Amygdala (tissue), 56 donors: ENCODE data around the gene SSC4D.

Experiments used
- DNase-seq, 56 donors: peaks; one replicate each; lab custom pipeline; 2025; lab: John Stamatoyannopoulos, UW

Gene SSC4D

DNA sequence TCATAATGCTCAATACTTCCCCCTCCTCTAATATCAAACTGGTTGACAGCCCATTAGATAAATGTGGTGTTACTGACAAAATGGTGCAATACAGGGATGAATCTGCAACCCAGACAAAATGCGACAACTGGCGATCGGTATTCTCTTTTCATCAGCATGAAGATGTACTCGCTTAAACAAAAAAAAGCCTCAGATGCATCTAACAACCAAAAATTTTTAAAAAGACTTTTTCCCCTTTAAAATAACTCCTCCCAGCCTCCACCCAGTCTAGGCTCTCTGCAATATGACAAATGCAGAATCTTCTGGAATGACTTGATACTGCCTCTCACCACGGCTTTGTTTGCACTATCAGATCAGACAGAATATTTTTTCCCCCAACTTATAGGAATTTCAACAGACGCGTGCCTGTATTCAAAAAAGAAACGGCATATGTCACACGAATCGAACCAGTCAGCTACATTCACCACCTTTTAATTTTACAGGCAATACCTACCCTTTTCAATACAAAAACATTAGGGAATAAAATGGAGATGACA is 52.0 kb downstream of the SSC4D start:
- DNase-seq = no peak

DNA sequence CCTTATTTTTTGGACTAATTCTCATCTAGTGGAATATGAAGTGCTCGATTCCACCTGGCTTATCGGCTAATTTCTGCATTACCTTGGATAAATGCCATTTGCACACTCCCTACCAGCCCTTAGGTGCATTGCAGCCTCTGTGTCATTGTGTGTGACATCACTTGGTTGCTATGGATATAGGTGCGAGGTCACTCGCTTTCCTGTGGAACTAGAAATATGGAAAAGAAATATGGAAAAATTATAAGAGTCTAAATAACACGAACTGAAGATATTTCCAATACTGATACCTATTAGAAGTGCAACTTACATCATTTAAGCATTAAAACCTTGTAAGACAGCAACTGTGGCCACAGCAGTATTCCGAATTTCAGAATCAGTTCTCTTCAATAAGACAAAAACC is 52.7 kb downstream of the SSC4D start:
- peak in 2 of 56 donors; percentile 7 to 34 for DNase-seq

DNA sequence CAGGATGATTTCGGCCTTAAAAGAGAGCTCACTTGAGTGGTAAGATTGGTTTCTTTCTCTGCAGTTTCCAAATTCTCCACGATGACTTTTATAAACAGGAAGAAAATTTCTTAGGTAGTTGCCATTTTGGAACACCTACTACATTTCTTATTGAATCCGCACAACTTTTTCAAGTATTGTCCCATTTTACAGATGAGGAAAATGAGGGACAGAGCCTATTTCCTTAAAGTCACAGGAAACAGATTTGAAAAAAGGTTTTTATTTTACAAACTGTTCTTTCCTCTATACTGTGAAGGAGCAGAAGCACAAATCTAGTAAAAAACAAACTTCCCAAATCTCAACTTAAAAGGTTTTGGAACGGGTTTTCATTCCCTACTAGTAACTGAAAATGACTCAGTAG is 53.4 kb downstream of the SSC4D start:
- no peak for DNase-seq

DNA sequence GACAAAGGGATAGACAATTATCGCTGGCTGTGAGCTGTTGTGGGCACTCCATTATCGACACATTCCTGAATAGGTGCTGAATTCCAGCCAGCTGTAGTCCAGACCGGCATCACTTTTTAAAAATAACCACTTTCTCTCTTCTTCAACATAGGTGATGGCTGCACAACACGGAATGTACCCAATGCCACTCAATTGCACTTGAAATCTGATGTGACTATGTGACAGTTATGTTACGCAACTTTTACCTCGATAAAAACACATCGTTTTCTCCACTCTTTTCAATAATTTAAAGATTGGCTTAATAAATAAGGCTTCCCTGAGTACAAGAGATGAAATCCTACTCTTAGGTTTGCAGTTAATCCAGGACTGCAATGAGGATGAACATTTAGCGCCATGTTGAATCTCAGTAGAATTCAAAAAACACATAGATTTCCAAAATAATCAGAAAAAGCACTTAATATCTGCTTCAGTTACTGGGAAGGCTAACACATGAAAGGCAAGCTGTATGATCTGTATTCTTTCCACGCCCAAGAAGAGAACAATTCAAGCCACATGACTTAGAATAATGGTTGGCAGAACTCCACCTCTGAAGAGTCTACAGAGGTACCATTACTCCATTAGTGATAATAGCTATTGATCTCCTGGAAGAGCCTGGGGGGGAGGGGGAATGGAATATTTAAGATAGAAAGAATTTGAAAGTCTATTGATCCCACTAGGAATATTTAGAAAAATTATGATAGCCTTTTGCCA is 54.3 kb downstream of the SSC4D start:
- DNase-seq = peak in 5 of 56 donors; percentile 8 to 61 (median 18)

DNA sequence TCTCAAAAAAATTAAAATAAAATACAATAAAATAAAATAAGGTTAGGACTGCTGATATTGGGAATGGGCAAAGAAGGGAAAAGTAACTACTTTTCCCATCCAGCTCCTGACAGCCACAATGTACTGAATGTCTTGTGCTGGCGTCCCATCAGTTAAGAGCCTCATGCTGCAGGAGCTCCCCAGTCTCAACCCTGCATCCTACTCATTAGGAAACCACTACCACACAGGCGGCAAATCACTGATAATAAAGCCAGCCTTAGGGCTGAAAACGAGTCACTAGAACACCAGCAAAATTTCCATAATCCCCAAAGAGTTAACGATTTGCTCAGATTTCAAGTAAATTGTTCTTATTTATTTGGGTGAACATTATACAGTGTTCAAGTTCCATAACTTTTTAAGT is 55.0 kb downstream of the SSC4D start:
- peak in 1 of 56 donors; percentile 8 for DNase-seq

DNA sequence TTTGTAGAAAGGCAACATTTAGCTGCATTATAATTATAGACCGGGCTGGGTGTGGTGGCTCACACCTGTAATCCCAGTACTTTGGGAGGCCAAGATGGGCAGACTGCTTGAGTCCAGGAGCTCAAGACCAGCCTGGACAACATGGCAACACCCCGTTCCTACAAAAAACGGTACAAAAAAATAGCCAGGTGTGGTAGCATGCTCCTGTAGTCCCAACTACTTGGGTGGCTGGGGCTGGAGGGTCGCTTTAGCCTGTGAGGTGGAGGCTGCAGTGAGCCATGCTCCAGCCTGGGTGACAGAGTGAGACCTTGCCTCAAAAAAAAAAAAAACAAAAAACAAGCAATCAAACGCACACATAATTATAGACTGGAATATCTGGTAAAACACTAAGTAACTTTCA is 55.8 kb downstream of the SSC4D start:
- no peak for DNase-seq

DNA sequence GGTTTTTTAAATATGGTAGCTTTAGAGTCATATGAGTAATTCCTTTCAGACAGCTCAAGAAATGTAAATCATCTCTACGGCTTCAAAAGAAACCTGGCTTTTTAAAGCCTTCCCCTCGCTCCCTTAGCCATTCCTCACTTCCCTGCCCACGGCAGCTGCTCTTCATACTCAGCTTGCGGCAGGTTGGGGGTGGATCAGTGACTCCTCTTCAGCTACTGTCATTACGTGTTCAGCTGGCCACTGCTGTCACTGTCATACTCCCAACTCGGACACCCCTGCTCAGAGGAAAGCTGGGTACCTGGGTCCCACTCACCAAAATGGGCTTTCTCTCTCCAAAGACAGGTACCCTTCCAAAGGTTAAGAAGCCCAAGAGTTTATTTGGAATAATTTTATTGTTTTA is 57.3 kb downstream of the SSC4D start:
- no peak for DNase-seq

DNA sequence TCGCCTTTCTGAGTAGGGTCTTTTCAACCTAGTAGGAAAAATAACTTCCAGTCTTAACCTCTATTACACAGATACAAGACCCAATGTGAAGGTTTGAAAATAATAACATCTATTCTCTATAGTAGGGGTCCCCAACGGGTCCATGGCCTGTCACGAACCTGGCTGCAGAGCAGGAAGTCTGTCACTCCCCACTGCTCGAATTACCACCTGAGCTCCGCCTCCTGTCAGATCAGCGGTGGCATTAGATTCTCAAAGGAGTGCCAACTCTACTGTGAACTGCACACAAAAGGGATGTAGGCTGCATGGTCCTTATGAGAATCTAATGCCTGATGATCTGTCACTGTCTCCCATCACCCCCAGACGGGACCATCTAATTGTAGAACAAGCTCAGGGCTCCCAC is 58.1 kb downstream of the SSC4D start:
- DNase-seq = no peak

DNA sequence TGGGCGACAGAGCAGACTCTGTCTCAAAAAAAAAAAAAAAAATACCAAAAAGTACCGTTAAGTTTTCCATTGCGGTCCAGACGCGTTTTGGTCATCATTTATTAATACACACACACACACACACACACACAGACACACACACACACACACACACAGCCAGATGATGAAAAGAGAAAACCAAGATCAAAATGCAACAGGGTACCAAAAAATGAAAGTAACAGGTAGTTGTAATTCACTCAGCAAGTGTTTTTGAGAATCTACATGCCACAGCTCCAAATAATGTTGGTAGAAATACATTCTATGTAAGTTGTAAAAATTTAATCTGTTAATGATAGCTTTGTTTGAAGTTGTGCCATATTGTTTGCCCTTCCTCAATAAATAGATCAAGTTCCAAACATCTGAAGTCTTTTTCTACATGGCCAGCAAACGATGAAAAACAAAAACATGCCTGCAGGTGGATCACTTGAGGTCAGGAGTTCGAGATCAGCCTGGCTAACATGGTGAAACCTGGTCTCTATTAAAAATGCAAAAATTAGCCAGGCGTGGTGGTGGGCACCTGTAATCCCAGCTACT is 60.1 kb downstream of the SSC4D start:
- DNase-seq = no peak

DNA sequence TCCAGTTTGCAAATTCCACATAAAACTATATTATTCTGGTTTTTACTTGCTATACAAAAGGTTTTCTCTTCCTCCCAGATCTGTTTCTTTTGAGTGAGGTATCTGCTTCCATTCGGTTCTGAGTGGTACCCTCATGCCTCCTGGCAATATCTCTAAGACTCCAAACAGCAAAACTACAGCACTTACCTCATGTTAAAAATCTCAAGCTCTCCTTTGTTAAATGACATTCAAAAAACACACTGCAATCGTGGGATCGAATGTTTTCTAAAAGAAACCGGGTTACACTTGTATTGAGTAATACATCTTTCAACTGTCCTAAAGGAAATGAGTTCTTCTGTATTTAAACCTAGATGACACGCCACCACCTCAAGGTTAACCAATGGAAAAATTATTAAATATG is 61.8 kb downstream of the SSC4D start:
- DNase-seq = no peak

DNA sequence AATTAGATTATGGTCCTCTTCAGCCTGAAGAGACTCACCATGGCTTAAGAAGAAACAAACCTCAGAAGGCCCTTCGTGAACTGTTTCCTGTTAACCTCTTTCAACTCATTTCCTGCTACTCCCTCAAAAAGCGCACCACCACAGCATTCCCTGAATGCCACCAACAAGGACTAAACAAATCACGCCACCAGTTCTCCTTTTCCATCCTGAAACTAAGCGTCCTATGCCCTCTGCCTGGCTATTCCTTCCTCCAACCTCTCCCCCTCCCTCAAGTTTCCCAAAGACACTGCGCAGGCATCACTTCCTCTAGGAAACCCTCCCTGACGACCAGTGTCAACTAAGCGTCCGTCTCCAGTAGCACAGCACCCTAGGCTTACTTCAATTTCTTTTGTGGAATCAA is 62.7 kb downstream of the SSC4D start:
- DNase-seq = no peak

DNA sequence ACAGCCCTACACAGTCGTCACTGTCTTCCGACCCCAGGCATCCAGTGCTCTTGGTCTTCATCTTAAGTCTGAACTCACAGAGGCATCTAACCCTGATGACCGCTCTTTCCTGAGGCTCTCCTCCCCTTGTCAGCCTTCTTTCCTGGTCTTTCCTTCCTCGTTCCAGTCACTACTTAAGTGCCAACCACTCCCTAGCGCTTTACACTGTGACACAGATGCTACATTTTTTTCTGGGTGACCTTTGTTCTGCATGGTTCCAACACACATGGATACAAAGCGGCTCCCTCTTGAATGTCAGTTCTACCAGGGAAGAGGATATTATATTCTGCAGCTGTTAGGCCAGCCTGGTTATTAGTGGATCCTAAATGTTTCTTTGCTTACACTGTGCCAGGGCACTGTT is 63.4 kb downstream of the SSC4D start:
- DNase-seq = no peak

DNA sequence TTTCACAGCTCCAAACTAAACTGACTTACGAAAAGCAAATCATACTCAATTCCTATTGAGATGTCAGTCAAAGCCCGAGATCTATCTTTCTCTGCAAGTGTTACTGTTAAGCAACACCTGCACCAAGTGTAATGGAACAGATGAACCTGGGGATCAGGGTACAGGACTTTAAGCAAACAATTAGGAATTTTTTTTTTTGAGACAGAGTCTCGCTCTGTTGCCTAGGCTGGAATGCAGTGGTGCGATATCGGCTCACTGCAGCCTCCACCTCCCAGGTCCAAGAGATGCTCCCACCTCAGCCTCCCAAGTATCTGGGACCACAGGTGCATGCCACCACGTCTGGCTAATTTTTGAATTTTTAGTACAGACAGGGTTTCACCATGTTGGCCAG is 65.6 kb downstream of the SSC4D start:
- no peak for DNase-seq

DNA sequence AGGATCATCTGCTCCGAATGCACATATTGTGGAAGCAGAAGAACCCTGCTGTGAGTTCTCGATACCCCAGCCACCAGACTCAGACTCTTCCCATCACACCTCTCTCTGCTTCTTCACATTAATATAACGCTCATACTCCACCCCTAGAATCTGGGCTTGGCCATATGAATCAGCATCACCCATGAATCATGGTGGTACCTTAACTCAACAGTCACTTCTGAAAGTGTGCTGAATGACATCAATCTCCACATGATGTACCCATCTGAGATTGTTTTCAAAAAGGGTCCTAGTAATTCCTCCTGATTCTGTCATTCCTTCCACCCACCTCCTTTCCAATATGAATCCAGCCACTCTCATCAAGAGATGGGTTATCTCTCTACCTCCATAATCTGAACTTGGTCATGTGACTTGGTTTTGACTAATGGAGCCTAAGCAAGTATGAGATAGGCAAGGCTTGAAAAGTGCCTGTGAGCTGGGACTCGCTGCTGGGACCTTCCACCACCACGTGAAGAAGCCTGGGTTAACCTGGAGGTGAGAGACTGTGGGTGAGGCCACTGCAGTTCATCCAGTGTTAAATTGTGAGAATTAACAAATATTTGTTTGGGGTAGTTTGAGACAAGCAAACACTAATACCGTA is 66.1 kb downstream of the SSC4D start:
- no peak for DNase-seq

DNA sequence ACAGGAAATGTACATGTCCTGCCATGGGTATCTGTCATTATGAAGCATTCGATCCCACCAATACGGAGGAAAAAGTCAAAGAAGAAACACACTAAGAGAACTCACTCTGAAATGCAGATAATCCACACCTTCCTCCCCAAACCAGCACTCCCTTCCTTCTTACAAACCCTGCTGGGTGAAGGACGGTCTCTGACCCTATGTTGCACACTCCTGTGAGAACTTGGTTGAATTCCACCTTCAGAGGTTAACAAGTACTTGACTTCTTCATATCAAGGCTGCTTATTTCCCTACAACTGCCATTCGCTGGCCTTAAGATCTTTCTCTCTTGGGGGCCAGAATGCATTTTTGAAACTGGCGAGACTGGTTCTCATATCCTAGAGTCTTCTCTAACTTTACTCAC is 67.3 kb downstream of the SSC4D start:
- no peak for DNase-seq

DNA sequence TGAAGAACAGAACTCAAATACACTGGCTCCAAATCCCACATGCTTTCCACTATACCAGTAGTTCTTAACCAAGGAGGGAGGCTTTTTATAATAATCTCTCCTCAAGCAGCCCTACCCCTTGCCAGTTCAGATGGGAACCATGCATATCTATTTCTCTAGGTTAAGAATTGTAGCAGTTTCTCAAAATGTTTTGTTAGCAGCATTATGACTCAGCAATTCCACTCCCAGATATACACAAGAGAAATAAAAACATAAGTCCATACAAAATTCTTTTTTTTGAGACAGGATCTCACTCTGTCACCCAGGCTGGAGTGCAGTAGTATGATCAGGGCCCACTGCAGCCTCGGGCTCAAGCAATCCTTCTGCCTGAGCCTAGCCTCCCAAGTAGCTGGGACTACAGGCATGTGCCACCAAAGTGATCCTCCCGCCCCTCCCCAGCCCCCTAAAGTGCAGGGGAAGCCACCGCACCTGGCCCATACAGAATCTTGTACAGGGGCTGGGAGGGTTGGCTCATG is 68.8 kb downstream of the SSC4D start:
- DNase-seq = no peak
